GM12865 (cell line): ENCODE data around the gene EMILIN3.

Source experiments
- DNase-seq: peaks from one replicate; pipeline ENCODE4 v3.0.0; 2010; ENCODE audit warnings: low read depth
- H3K4me3 ChIP-seq: 2 replicates; pipeline ENCODE4 v1.5.1; 2011; ENCODE audit warnings: mild to moderate bottlenecking, low read depth, low read length, control low read depth
- CTCF ChIP-seq: IDR thresholded peaks from 2 replicates; pipeline ENCODE4 v1.5.1; 2011; ENCODE audit warnings: low read length, control low read depth, low read depth, inconsistent platforms; ENCODE audit not compliant: insufficient read depth; ENCODE audit errors: missing control alignments

The EMILIN3 gene

GRCh38 chr20:41379551-41379950 lies 12.9 kb upstream of the EMILIN3 start:
- H3K4me3 ChIP-seq: no peak overlapping the region
- no peak for DNase-seq
- no peak for TF ChIP-seq CTCF

GRCh38 chr20:41377275-41377674 lies 10.7 kb upstream of the EMILIN3 start:
- no peak overlapping the region for H3K4me3 ChIP-seq
- TF ChIP-seq CTCF: no peak
- DNase-seq: no peak

GRCh38 chr20:41376349-41376748 lies 9.7 kb upstream of the EMILIN3 start:
- no peak for TF ChIP-seq CTCF
- no peak overlapping the region for H3K4me3 ChIP-seq
- DNase-seq: no peak

GRCh38 chr20:41375846-41376245 lies 9.2 kb upstream of the EMILIN3 start:
- no peak for TF ChIP-seq CTCF
- H3K4me3 ChIP-seq: no peak overlapping the region
- DNase-seq: no peak

GRCh38 chr20:41373931-41374920 lies 7.6 kb upstream of the EMILIN3 start:
- H3K4me3 ChIP-seq: no peak overlapping the region
- DNase-seq: no peak

GRCh38 chr20:41373251-41373783 lies 6.7 kb upstream of the EMILIN3 start:
- no peak for TF ChIP-seq CTCF
- no peak overlapping the region for H3K4me3 ChIP-seq
- DNase-seq: no peak

More at GRCh38 chr20:41373931-41374920, 7.6 kb upstream of the EMILIN3 start:
- TF ChIP-seq CTCF: no peak
